GM12878 (cell line): Measurements from ENCODE around the gene CELF2. TPM values are rescaled to one million over a fixed set of nuclear protein-coding genes. Genes with fewer than 3 reads are reported as not detected.

Experiments
- ATAC-seq: fragments of 200-7000 bp; cut with Tn5 transposase; 3 replicates; pipeline ENCODE4 v1.9.1; 2020; ENCODE audit warnings: mild to moderate bottlenecking, moderate library complexity
- BruUV-seq: library from RNA; stranded (reverse); fragments of 400-500 nt; replicated peaks from 2 replicates; lab custom pipeline; 2021; lab: Mats Ljungman, UMichigan
- CTCF ChIA-PET: fragments of 300-600 bp; sonication (Branson Sonifier 250); formaldehyde crosslinking; extraction: SDS; loops from one replicate; lab custom pipeline; 2021; ENCODE audit warnings: inconsistent platforms; lab: Yijun Ruan, JAX
- POLR2A ChIA-PET: fragments of 350-600 bp; formaldehyde crosslinking; extraction: SDS; loops from one replicate; lab custom pipeline; 2021; ENCODE audit warnings: inconsistent platforms; lab: Charles Lee
- RAD21 ChIA-PET: fragments of 300-600 bp; sonication (Branson Sonifier 250); formaldehyde crosslinking; loops from one replicate; lab custom pipeline; 2023; ENCODE audit warnings: antibody characterized with exemption; ENCODE audit not compliant: unreplicated experiment; lab: Charles Lee
- SMC1A ChIA-PET: fragments of 300-600 bp; sonication (Branson Sonifier 250); formaldehyde crosslinking; loops from one replicate; lab custom pipeline; 2023; ENCODE audit not compliant: unreplicated experiment, uncharacterized antibody; lab: Charles Lee
- DNase-seq: peaks from one replicate; pipeline ENCODE4 v3.0.0-alpha.2; 2011; ENCODE audit warnings: low read depth, low spot score
- FAIRE-seq: peaks from 3 replicates; lab custom pipeline; 2011; peaks lifted over from hg19 to GRCh38; lab: Jason Lieb, UNC
- H2AFZ ChIP-seq: 2 replicates; pipeline ENCODE4 v1.6.0; 2011; ENCODE audit warnings: low read depth, low read length, control low read depth; ENCODE audit not compliant: control insufficient read depth
- H3K27ac ChIP-seq: 2 replicates; pipeline ENCODE4 v1.5.1; 2011; ENCODE audit warnings: control low read depth; ENCODE audit not compliant: control insufficient read depth, insufficient read depth
- H3K27me3 ChIP-seq, 2 experiments: replicated peaks in 1 of 2; 2 replicates each; pipeline versions ENCODE4 v1.6.0 to v1.6.1; 2011; ENCODE audit warnings: low read length in 1 of 2; ENCODE audit not compliant: control insufficient read depth in 2 of 2, insufficient read depth in 2 of 2
- H3K36me3 ChIP-seq, 2 experiments: 2 replicates each; pipeline ENCODE4 v1.5.1; 2011; ENCODE audit warnings: low read length in 1 of 2; ENCODE audit not compliant: control insufficient read depth in 2 of 2, insufficient read depth in 2 of 2
- H3K4me1 ChIP-seq: 2 replicates; pipeline ENCODE4 v1.6.1; 2011; ENCODE audit warnings: mild to moderate bottlenecking, low read length, moderate library complexity, mixed read lengths; ENCODE audit not compliant: control insufficient read depth, insufficient read depth
- H3K4me2 ChIP-seq: 2 replicates; pipeline ENCODE4 v1.6.0; 2011; ENCODE audit warnings: control low read depth; ENCODE audit not compliant: control insufficient read depth, insufficient read depth
- H3K4me3 ChIP-seq: fragments of 200-600 bp; sonication (generic); 2 replicates; pipeline ENCODE4 v1.5.1; 2016
- H3K79me2 ChIP-seq: 2 replicates; pipeline ENCODE4 v1.6.0; 2011; ENCODE audit warnings: low read length; ENCODE audit not compliant: control insufficient read depth, insufficient read depth
- H3K9ac ChIP-seq: 2 replicates; pipeline ENCODE4 v1.8.0; 2011; ENCODE audit warnings: low read length, control low read depth, mixed read lengths; ENCODE audit not compliant: control insufficient read depth, insufficient read depth
- H3K9me3 ChIP-seq: replicated peaks from 3 replicates; pipeline ENCODE4 v1.5.1; 2011; ENCODE audit warnings: mild to moderate bottlenecking, low read length; ENCODE audit not compliant: control insufficient read depth, insufficient read depth
- H4K20me1 ChIP-seq: 2 replicates; pipeline ENCODE4 v1.6.0; 2011; ENCODE audit not compliant: control insufficient read depth, insufficient read depth
- BMI1 ChIP-seq: fragments of 450-650 bp; IDR thresholded peaks from 2 replicates; pipeline ENCODE4 v1.6.1; 2016; ENCODE audit warnings: mild to moderate bottlenecking, moderate library complexity, borderline replicate concordance
- CBFB ChIP-seq: IDR thresholded peaks from 2 replicates; pipeline ENCODE4 v1.6.1; 2016; ENCODE audit warnings: antibody characterized with exemption, low read depth
- CBX3 ChIP-seq: fragments of 200-600 bp; sonication (generic); IDR thresholded peaks from 2 replicates; pipeline ENCODE4 v1.6.1; 2016; ENCODE audit warnings: low read depth, borderline replicate concordance
- CREM ChIP-seq: IDR thresholded peaks from 2 replicates; pipeline ENCODE4 v1.6.1; 2014; ENCODE audit warnings: antibody characterized with exemption, low read depth
- EZH2 ChIP-seq: IDR thresholded peaks from 2 replicates; pipeline ENCODE4 v1.6.1; 2012; ENCODE audit warnings: low read depth, mild to moderate bottlenecking, control low read depth, inconsistent platforms, low read length, borderline replicate concordance; ENCODE audit not compliant: control insufficient read depth
- JUND ChIP-seq: IDR thresholded peaks from 2 replicates; pipeline ENCODE4 v1.6.1; 2012; ENCODE audit warnings: low read depth, mild to moderate bottlenecking, low read length, improper control_type of control experiment, moderate library complexity
- MEF2A ChIP-seq: IDR thresholded peaks from 2 replicates; pipeline ENCODE4 v1.6.1; 2011; ENCODE audit warnings: low read depth, mild to moderate bottlenecking, low read length, moderate library complexity; ENCODE audit not compliant: insufficient read depth
- MYC ChIP-seq: IDR thresholded peaks from 2 replicates; pipeline ENCODE4 v1.6.1; 2011; ENCODE audit warnings: mild to moderate bottlenecking, low read length, moderate library complexity, inconsistent platforms; ENCODE audit not compliant: insufficient read depth, insufficient replicate concordance, insufficient read length, severe bottlenecking
- NFXL1 ChIP-seq: fragments of 450-650 bp; IDR thresholded peaks from 2 replicates; pipeline ENCODE4 v1.6.1; 2017; ENCODE audit warnings: antibody characterized with exemption, mild to moderate bottlenecking, borderline replicate concordance
- NFYB ChIP-seq: IDR thresholded peaks from 2 replicates; pipeline ENCODE4 v1.6.1; 2011; ENCODE audit warnings: low read depth, mild to moderate bottlenecking, low read length, improper control_type of control experiment, moderate library complexity; ENCODE audit not compliant: insufficient read depth
- POU2F2 ChIP-seq: IDR thresholded peaks from 3 replicates; pipeline ENCODE4 v1.6.1; 2011; ENCODE audit warnings: low read depth, mild to moderate bottlenecking, low read length, borderline replicate concordance
- SP1 ChIP-seq: IDR thresholded peaks from one replicate; pipeline ENCODE4 v1.6.1; 2011; ENCODE audit warnings: low read depth, low read length
- ZBTB4 ChIP-seq: fragments of 450-650 bp; formaldehyde crosslinking; IDR thresholded peaks from 2 replicates; pipeline ENCODE4 v1.4.0; 2022; ENCODE audit warnings: mild to moderate bottlenecking, moderate library complexity
- WGBS: methylation state at CpG from one replicate; pipeline ENCODE4 v1.1.6; 2016; ENCODE audit warnings: low lambda C conversion rate; ENCODE audit not compliant: insufficient replicate concordance, insufficient coverage; ENCODE audit errors: missing lambda C conversion rate; 5-methylcytosine and 5-hydroxymethylcytosine counted together
- in situ Hi-C: fragments of 300-500 bp; cut with MboI; formaldehyde crosslinking; loops from 9 replicates; pipeline ENCODE4 v1.14.3; 2018; ENCODE audit warnings: mixed read lengths
- intact Hi-C: fragments of 100-400 bp; cut with micrococcal nuclease; formaldehyde crosslinking; loops from one replicate; pipeline ENCODE4 v1.14.2; 2022; ENCODE audit not compliant: unreplicated experiment
- polyA plus RNA-seq, 11 experiments: library from polyadenylated mRNA; depleted of rRNA in 4 of 11; unstranded in 6 of 11; stranded (reverse) in 5 of 11; fragments of >200 nt; fragmentation: Nextera tagmentation in 4 of 11; fragmentation: Illumina TruSeq in 1 of 11; extraction: Ambion mirVana in 4 of 11; extraction: Trizol in 1 of 11; gene quantifications; 1 replicate in 1 of 11; 2 replicates in 10 of 11; pipeline versions ENCODE4 v1.2.1 to v1.2.3, GENCODE V29; 2011 to 2016; ENCODE audit warnings: inconsistent platforms in 2 of 11, missing spikeins in 2 of 11, low read depth in 1 of 11
- total RNA-seq, 4 experiments: library from RNA; depleted of rRNA in 3 of 4; stranded (reverse); fragments of >200 nt in 3 of 4; fragmentation: Illumina TruSeq in 1 of 4; extraction: Trizol in 1 of 4; gene quantifications; 2 replicates each; pipeline versions ENCODE4 v1.2.1 to v1.2.3, GENCODE V29; 2013 to 2021
- TF ChIP-seq, protein P1 (sequence below): fragments of 450-650 bp; IDR thresholded peaks from 2 replicates; pipeline ENCODE4 v1.6.1; 2018; ENCODE audit warnings: mild to moderate bottlenecking, low read depth, moderate library complexity; ENCODE audit not compliant: partially characterized antibody

Gene CELF2
- total and polyA plus RNA-seq, 10 of the 15 experiments (the other 5 are each of a cell fraction or from before 2014, with no cell fraction given), result 20.8 to 129 (median 86.3) TPM

- H3K27ac ChIP-seq, result peak overlapping the region; percentile 95; the same call in 1 of the 2 replicates
- H3K79me2 ChIP-seq, result peaks cover 42% of the 10 kb centered on the region
- BruUV-seq, result no TSS peak
- no peaks in the 10 kb centered on the region for H3K9me3 ChIP-seq
- H3K4me1 ChIP-seq, result peaks cover 28% of the 10 kb centered on the region
- H3K27me3 ChIP-seq, result no peaks in the 10 kb centered on the region
- H3K9ac ChIP-seq, result no peak overlapping the region
- TF ChIP-seq, protein P1, sequence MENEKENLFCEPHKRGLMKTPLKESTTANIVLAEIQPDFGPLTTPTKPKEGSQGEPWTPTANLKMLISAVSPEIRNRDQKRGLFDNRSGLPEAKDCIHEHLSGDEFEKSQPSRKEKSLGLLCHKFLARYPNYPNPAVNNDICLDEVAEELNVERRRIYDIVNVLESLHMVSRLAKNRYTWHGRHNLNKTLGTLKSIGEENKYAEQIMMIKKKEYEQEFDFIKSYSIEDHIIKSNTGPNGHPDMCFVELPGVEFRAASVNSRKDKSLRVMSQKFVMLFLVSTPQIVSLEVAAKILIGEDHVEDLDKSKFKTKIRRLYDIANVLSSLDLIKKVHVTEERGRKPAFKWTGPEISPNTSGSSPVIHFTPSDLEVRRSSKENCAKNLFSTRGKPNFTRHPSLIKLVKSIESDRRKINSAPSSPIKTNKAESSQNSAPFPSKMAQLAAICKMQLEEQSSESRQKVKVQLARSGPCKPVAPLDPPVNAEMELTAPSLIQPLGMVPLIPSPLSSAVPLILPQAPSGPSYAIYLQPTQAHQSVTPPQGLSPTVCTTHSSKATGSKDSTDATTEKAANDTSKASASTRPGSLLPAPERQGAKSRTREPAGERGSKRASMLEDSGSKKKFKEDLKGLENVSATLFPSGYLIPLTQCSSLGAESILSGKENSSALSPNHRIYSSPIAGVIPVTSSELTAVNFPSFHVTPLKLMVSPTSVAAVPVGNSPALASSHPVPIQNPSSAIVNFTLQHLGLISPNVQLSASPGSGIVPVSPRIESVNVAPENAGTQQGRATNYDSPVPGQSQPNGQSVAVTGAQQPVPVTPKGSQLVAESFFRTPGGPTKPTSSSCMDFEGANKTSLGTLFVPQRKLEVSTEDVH, result no peak
- TF ChIP-seq MEF2A (no peak), NFXL1 (no peak), MYC (no peak), CBFB (no peak), CBX3 (no peak), SP1 (no peak), JUND (no peak), EZH2 (no peak), NFYB (no peak), CREM (no peak), BMI1 (no peak), POU2F2 (no peak), ZBTB4 (CRISPR knock-in tag) (no peak)
- ATAC-seq, result no peak
- WGBS, result 98% methylated on average over 10 of the region's 10 CpGs
- H2AFZ ChIP-seq, result no peak overlapping the region
- H4K20me1 ChIP-seq, result no peaks in the 10 kb centered on the region
- no peak overlapping the region for H3K4me2 ChIP-seq
- no peak overlapping the region for H3K4me3 ChIP-seq
- CTCF ChIA-PET, result interaction anchor here (1.1 to 1.4 kb wide), 2 partner anchors 12 to 108 kb away, joined by 4 to 8 read pairs; no protein-coding TSS in a partner anchor
- intact Hi-C loops (loop anchor here (10.0 kb wide), 1 partner anchor 443 kb away; no protein-coding TSS in a partner anchor), in situ Hi-C loops (no loop called here)
- POLR2A ChIA-PET, result no interaction called here
- no peak for FAIRE-seq
- SMC1A ChIA-PET, result interaction anchor here (0.5 to 4.3 kb wide), 7 partner anchors 9 to 111 kb away, joined by 3 to 24 read pairs (median 3); no protein-coding TSS in a partner anchor
- RAD21 ChIA-PET, result interaction anchor here (0.6 to 1.0 kb wide), 2 partner anchors 48 to 84 kb away, joined by 3 read pairs; no protein-coding TSS in a partner anchor
- DNase-seq, result no peak
- no peaks in the 10 kb centered on the region for H3K36me3 ChIP-seq
These were observed 144.2 kb downstream of the CELF2 start for GRCh38 chr10:11161910-11162309.
